ENCODE data around the gene PDPR.
A peak's percentile ranks its signal among the peaks of the same experiment; 100 is the strongest.
"Not testable (repeated sequence)": the region's sequence is repeated elsewhere in the genome, so short reads cannot be mapped to it uniquely, and the experiment has no call there.

The PDPR gene

DNA sequence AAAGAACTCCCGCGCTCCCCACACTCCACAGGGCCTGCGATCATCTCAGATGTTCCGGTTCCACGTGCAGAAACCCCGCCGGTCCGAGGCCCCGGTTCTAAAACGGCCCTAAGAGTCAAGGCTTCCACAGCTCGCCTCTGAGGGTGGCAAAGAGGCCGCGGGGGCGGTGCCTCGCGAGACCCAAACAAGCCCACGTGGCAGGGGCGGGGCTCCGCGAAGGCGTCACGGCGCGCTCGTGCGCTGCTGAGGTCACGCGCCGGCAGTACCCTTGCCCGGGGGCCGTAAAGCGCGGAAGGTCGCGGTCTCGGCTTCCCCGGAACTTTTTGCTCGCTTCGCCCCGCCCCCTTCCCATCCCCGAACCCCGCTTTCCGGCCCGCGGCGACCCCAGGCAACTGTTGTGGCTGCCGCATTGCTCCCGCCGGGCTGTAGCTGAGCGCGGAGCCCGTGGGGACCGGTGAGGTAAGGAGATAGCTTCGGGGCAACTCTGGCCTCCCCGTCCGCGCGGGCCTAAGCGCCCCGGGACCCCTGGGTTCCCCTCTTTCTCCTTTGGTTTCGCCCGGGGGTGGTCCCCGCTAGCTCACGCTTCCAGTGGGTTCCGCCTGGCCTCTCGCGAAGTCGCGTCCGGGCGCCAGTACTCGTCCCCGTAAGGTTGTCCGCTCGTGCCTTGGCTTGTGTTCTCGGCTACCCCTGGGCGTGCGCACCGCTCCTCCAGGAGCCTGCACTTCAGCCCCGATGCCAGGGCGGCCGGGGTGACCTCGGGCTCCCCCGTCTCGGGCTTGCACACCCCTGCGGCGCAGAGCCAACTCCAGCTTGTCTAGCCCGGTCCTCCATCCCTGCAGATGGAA, at the start of gene PDPR:
PDPR (plus strand) TSS at position 351 of the 845 bp plus-strand sequence. CDS start 6,161 bp downstream, outside the sequence.
- peak; percentile 94 for DNase-seq

DNA sequence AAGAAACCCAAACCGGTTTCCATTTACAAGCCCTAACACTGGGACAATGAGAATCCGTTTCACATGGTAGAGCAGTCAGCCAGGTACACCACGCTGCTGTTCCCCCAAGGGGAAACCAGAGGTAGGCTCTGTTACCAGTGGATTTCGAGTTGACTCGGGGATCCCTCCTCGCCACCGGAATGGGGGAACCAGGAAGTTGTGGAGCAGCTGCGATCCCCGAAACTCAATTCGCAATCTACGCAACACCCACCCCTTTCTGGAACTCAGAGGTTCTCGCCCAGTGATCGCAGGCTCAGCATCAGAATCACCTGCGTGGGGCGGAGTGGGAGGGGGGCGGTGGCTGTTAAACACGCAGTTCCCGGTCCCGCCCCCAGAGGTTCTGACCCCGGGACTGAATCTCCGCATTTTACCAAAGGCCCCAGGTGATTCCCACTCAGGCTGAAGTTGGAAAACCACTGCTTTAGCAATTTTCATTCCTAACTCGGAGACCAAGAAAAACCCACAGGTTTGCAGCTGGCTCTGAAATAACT, 49.2 kb upstream of the PDPR start:
- peak; percentile 55 for DNase-seq

DNA sequence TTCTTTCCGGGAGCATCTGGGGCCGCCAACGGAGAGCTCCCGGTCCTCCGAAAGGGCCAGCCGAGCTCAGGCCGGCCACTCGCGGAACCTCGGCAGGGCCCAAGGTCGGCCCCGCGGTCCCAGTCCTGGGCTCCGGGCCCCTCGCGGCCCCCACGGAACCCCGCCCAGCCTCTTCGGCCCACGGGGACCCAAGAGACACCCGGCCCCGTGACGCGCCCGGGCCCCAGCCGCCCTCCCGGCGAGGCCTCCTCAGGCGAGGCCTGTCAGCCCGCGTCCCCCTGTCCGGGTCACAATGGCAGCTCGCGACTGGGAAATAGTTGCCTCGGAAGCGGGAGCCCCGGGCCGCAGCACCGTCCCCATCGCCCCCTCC, 48.8 kb upstream of the PDPR start:
- not testable (repeated sequence) for DNase-seq

DNA sequence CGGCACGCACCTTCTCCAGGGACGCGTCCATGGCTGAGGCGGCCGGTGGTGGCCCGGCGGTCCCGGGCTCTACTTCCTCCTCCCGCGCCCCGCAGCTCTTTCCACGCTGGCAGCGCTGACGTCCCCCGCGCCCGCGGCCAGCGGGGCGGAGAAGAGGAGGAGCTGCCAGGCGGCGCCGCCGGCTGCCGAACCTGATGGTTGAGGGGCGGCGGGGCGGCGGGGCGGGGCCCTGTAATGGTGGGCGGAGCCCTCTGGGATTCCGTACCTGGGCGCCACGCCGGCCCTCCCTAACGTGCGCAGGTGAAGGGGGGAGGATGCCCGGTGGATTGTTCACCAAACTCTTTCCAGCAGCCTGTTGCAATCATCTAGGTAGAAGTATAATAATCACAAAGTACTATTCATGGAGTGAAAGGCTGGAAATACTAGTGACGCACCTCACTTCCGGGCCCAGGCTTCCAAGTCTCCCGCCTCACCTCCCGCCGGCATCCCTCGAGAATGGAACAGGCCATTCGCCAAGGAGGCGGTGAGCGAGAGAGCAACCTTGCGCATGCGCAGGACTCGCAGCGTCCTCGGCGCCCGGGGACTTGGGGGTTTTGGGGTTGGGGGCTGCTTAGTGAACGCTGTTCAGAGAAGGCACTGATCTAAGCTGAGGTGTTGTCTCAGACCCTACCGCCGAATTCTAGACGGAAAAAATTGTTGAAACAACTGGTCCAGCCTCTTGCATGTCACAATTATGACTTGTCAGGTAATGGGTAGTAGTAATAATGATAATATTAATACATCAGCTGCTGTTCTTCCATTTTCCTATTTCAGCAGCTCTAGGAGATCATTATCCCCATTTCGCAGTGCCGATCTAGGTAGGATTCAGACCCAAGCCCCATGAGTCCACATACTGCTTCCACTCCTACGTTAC, 48.1 kb upstream of the PDPR start:
- peak; percentile 88 for DNase-seq

DNA sequence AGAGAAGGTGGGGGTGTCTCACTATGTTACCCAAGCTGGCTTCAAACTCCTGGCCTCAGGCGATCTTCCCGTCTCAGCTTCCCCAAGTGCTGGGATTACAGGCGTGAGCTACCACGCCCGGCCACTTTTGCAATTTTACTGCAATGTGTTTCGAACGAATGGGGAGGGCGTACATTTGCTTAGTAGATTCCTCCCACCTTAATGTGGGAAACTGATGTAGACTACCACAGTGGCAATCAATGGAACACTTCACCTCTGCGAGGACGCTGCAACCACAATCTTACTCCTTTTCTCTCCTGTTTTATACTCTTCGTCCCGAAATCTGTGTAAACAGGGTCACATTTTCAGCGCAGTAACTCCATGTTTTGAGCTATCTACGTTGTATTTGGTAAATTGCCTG, 47.4 kb upstream of the PDPR start:
- DNase-seq, result not testable (repeated sequence)

DNA sequence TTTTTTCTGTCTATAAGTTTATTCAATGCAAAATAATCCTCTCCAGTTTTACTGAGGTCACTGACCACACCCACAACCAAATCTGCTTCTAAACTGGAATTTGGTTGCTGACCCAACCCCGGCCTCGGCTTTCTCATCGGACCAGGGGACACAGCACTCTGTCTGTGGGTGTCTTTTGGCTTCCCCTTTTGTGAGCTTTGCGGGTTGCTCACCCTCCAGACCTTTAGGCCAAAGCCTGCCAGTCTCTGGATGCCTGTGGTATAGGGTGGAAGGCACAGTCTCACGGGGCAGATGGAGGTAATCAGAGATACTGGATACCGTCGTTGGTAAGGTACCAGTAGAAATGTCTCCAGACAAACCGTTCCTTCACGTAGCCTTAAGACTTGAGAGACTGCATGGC, 35.1 kb upstream of the PDPR start:
- not testable (repeated sequence) for DNase-seq

DNA sequence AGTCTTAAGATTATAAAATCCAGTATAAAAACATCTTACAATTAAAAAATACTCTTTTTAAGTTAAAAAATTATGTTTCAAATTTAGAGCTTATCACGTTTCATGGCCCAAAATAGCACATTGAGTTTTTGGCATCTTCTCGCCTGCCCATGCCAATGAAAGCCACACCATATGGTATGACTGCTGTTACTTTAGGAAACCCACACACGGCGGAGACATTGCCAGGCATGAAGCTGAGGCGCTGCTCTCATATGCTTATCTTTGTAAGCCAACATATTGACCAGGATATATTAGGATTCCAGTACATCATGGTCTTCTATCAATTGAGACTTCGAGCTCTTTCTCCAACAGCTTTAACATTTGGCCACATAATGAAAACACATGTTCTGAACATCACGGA, 32.9 kb upstream of the PDPR start:
- DNase-seq, result not testable (repeated sequence)

DNA sequence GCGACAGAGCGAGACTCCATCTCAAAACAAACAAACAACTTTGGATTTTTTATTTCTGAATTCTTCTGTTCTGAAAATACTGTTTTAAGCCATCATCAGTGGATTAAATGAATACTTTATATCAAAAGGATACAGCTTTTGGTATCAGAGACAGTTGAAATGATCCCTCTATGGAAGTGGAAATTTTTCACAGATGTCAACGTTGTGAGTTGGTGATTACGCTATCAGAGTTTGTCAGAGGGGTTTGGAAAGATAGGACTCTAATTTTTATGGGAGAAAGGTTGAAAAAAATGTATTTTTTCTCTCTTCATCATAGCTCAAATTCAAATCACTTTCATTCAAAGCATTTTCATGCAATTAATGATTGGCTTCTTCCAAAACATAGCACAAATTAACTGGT, 30.2 kb upstream of the PDPR start:
- DNase-seq, result not testable (repeated sequence)

DNA sequence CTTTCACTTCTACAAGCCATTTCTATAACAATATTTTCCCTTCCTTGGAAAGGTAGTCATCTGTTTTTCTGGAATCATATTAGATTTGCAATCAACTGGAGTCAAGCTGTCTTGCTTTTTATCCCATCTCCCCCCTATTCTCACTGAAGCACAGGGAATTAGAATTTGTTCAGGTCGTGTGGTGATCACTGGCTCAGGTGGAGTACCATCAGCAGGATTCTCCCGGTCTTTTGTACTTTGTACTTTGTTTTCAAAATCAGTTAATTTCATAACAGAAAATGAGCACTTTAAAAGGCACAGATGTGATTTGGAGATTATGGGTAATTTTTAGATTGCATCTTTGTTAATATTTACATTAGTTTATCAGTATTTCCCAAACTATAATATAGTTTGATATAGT, 26.0 kb upstream of the PDPR start:
- not testable (repeated sequence) for DNase-seq

DNA sequence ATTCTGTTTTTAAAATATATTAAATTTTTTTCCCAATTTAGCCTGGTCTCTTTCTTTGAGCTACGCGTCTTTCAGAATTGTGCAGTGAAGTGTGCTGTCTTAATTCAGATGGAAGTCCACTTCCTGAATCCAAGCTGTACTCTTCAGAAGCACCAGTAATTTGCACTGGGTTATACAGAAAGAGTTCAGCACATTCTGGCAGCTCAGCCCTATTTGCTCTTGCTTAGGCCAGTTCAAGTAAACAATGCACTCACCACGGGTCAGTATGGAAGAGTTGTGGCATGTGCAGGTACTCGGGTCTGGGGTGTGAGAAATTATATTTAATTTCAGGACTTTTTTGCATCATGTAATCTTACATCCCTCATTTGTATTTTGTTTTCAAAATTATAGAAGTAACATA, 25.3 kb upstream of the PDPR start:
- DNase-seq, result not testable (repeated sequence)

DNA sequence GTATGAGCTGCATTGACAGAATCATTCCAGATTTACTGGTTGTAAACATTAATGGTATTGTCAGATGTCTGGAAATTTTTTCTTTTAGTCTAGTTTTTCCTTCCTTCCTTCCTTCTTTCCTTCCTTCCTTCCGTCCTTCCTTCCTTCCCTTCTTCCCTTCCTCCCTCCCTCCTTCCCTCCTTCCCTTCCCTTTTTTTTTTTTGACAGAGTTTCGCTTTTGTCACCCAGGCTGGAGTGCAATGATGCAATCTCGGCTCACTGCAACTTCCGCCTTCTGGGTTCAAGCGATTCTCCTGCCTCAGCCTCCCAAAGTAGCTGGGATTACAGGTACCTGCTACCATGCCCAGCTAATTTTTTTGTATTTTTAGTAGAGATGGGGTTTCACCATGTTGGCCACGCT, 24.8 kb upstream of the PDPR start:
- not testable (repeated sequence) for DNase-seq

DNA sequence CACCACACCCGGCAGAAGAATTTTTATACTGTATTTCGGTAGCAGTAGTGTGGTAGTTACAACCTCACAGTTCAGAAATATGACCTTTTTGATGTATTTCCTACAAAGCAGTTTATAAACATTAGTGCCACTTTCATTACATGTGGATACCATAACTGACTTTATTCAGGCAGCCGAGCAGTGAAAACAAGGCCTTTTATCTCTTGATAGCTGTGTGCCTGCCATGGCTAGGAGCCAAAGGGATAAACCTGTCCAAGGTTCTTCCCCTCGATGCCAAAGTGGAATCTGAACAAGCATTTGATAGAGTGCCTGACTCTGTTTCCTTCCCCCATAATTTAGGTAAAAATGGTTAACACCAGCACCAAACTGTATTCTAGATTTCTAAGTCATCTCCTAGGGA, 23.0 kb upstream of the PDPR start:
- not testable (repeated sequence) for DNase-seq

DNA sequence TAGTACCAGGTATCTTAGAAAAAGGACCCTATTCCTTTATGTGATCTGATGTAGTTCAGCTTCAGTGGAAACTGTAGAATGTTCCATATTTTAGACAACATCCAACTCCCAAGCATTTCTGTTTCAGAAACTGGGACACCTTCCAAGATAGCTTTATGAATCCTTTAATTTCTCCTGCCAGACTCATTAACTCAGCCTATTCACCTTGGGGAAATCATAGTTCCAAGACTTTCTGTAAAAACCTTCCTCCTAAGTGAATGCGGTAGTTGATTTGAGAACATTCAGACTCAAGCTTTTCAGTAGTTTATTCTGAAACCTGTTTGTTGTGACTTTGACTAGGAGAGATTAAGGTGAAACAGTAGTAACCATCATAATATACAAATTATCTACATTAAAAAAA, 20.0 kb upstream of the PDPR start:
- DNase-seq, result not testable (repeated sequence)

DNA sequence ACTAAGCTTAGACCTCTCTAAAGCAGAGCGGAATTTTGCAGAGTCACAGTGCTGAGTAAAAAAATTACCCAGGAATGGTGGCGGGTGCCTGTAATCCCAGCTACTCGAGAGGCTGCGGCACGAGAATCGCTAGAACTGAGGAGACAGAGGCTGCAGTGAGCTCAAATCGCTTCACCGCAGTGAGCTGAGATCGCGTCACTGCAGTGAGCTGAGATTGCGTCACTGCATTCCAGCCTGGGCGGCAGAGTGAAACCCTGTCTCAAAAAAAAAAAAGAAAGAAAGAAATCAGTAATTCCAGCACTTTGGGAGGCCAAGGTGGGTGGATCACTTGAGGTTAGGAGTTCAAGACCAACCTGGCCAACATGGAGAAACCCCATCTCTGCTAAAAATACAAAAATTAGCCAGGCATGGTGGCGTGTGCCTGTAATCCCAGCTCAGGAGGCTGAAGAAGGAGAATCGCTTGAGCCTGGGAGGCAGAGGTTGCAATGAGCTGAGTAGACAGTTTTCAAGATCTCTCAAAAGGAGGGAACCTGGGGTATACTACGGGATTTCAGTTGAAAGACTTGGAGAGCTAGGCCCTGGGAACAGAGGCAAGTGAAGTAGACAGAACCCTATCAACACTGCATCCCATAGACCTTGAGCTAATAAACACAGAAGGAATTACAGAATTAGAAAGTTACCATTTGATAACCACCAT, 4.4 kb upstream of the PDPR start:
- DNase-seq, result not testable (repeated sequence)

DNA sequence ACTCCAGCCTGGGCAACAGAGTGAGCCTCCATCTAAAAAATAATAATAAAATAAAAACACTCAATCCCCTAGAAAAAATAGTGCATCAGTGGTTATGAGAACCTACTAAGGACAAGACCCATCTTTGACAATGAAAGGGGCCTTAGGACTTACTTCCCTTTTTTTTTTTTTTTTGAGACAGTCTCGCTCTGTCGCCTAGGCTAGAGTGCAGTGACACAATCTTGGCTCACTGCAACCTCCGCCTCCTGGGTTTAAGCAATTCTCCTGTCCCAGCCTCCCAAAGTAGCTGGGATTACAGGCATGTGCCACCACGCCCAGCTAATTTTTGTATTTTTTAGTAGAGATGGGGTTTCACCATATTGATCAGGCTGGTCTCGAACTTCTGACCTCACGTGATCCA, 2.0 kb upstream of the PDPR start:
- DNase-seq, result not testable (repeated sequence)

DNA sequence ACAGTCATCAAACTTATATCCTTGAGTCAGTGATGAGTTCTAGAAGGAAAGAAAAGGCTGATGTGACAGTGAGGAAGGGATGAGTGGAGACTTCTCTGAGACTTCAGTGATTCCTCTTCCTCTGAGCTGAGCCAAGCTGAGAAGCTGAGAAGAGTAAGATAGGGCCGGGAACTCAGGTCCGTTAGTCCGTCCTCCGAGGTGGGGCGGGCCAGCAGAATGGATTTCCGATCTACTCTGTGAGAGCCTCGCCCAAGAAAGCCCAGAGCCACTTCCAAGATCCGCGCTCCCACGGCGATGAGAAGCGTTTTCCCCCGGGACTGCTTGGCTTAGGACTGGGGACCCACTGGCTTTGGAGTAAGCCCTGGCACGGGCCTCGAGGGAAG, 542 bp upstream of the PDPR start:
- DNase-seq, result not testable (repeated sequence)

DNA sequence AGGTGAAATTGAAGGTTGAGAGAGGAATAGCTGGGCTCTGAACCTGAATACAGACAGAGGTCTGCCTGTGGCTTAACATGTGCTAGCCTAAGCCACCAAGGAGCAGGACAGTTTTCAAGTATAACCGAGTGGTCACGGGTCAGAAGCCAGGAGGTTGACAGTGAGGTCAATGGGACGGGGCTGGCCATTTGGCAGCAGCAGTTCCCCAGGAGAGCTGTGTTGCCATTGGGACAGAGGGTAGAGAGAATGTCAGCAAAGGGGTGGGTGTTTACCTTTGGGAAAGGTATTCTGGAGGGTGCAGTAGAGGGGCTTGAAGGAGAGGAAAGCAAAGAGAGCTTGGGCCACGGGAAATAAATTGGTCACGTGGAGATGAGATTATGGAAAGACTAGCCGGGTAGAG, 4.2 kb downstream of the PDPR start:
- DNase-seq, result not testable (repeated sequence)

DNA sequence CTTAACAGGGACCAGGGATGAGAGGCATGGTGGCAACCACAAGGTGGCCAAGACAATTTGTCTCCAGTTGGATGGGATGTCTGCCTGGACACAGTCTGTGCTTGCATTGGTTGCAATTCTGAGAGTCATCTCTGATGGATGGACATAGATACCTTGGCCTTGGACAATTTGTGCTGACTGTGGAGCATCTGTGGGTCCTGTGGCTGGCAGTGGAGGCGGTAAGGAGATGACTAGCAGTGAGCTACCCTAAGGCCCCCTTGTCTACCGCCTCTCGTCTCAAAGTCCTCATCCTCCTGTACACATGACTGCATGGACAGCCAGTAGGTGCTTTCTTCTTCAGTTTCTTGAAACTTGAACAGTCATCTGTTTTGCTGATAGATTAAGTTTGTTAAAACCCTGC, 4.6 kb downstream of the PDPR start:
- DNase-seq, result not testable (repeated sequence)

DNA sequence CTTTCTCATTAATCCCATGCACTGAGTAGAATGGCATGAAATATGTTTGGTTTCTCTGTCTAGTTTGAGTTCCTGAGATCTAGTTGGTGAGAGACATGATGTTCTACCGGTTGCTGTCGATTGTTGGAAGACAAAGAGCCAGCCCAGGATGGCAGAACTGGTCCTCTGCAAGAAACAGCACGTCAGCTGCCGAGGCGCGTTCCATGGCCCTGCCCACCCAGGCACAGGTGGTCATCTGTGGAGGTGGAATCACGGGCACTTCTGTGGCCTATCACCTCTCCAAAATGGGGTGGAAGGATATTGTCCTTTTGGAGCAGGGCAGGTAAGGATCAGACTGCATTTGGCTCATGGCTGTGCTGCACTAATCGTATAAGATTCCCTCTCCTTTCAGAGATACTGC, 6.3 kb downstream of the PDPR start:
- DNase-seq, result not testable (repeated sequence)

DNA sequence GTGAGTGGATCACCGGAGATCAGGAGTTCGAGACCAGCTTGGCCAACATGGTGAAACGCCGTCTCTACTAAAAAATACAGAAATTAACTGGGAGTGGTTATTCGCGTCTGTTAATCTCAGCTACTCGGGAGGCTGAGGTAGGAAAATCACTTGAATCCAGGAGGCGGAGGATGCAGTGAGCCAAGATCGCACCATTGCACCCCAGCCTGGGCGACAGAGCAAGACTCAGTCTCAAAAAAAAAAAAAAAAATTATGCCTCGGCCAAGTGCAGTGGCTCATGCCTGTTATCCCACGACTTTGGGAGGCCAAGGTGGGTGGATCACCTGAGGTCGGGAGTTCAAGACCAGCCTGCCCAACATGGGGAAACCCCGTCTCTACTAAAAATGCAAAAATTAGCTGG, 9.7 kb downstream of the PDPR start:
- DNase-seq, result not testable (repeated sequence)

DNA sequence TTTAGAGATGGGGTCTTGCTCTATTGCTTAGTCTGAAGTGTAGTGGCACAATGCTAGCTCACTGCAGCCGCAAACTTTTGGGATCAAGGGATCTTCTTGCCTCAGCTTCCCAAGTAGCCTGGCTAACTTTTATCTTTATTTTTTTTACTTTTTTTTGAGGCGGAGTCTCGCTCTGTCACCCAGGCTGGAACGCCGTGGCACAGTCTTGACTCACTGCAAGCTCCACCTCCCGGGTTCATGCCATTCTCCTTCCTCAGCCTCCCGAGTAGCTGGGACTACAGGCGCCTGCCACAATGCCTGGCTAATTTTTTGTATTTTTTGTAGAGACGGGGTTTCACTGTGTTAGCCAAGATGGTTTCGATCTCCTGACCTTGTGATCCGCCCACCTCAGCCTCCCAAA, 12.1 kb downstream of the PDPR start:
- not testable (repeated sequence) for DNase-seq

DNA sequence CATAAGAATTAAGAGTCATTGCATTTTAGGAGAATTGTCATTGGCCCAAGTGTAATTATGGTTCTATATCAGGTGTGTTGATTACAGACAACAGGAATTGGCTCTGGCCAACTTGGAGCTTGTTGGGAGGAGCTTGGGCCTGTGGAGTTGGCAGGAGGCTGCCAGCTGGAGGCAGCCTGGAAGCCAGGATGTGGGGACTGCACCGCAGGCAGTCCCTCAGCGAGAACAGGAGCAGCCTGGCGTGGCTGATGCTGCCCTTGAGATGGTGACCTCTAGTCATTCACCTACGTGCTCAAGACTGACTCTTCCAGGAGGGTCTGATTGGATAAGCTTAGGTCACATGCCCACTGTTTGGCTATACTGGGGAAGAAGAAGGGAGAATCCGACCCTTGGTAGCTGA, 13.6 kb downstream of the PDPR start:
- DNase-seq, result not testable (repeated sequence)

DNA sequence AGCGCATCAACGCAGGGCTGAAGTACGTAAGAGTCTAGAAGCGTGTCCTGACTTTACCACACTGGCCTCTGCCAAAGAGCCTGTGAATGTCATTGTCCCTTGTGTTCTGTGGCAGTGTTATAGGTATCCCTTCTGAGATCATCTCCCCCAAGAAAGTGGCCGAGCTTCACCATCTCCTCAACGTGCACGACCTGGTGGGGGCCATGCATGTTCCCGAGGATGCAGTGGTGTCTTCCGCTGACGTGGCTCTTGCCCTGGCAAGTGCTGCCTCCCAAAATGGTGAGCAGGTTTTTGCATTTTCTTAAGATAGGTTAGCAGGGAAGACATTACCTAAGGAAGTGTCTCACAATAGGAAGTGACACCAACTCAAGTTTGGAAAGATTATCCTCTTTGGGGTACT, 14.7 kb downstream of the PDPR start:
- DNase-seq, result not testable (repeated sequence)

All from stimulated activated CD4-positive, alpha-beta T cell treated with anti-CD3 and anti-CD28 coated beads, Interleukin-1b, Interleukin-23, amount 100 ng/mL, for 48 hours (primary cell).